ENCODE results near the gene PMAIP1.
A peak's percentile ranks its signal among the peaks of the same experiment; 100 is the strongest.
"Not testable (repeated sequence)": the region's sequence is repeated elsewhere in the genome, so short reads cannot be mapped to it uniquely, and the experiment has no call there.

PMAIP1 gene

DNA sequence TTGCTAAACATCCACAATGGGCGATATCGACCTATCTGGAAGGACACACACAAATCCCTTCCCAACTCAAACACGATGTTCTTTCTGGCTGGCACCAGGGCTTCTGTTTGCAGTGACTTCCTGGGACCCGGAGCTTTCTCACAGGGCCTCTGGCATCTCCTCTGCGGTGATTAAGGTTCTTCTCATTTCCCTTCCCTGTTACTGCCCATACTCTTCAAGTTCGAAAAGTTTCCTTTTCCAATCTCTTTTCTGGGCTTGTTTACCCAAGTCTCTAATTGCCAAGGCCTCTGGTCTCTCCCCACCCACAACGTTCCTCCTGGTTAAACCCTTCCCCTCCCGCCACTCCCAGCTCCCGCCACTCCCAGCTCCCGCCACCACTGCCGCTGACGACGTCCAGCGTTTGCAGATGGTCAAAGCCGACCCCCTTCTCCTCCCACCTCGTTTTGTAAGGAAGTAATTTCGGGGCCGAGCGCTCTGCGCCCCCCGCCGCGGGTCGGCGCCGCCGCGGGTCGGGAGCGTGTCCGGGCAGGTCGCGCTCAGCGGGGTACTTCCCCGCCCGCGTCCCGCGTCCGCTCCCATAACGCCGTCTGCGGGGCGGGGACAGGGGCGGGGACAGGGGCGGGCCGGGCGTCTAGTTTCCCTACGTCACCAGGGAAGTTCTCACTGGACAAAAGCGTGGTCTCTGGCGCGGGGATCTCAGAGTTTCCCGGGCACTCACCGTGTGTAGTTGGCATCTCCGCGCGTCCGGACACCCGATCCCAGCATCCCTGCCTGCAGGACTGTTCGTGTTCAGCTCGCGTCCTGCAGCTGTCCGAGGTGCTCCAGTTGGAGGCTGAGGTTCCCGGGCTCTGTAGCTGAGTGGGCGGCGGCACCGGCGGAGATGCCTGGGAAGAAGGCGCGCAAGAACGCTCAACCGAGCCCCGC, at the start of gene PMAIP1:
Gene PMAIP1, plus strand, starts transcription at position 699 of the 924 bp plus-strand sequence. Its CDS starts 182 bp downstream, at position 881.
- DNase-seq = peak; percentile 87

- no peak for DNase-seq
These were observed 47.9 kb upstream of the PMAIP1 start for GRCh38 chr18:59851784-59852399.

DNA sequence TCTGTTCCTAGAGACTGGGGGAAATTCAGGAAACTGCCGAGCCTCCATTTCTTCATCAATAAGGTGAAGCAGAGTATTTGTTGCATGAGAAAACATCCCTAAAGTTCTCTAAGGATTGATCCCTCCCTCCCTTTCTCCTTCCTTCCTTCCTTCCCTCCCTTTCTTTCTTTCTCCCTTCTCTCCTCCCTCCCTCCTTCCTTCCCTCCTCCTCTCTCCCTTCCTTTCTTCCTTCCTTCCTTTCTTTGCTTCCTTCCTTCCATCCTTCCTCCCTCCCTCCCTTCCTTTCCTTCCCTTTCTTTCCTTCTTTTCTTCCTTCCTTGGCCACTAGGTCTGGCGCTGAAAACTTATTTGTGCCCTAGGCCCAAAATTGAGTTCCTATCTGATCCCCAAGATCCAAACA, 47.2 kb upstream of the PMAIP1 start:
- DNase-seq = no peak

GRCh38 chr18:59853380-59853779, 46.4 kb upstream of the PMAIP1 start:
- DNase-seq = peak; percentile 27

- not testable (repeated sequence) for DNase-seq
These were observed 45.8 kb upstream of the PMAIP1 start for GRCh38 chr18:59853988-59854387.

GRCh38 chr18:59861009-59861408, 38.8 kb upstream of the PMAIP1 start:
- DNase-seq = no peak

DNA sequence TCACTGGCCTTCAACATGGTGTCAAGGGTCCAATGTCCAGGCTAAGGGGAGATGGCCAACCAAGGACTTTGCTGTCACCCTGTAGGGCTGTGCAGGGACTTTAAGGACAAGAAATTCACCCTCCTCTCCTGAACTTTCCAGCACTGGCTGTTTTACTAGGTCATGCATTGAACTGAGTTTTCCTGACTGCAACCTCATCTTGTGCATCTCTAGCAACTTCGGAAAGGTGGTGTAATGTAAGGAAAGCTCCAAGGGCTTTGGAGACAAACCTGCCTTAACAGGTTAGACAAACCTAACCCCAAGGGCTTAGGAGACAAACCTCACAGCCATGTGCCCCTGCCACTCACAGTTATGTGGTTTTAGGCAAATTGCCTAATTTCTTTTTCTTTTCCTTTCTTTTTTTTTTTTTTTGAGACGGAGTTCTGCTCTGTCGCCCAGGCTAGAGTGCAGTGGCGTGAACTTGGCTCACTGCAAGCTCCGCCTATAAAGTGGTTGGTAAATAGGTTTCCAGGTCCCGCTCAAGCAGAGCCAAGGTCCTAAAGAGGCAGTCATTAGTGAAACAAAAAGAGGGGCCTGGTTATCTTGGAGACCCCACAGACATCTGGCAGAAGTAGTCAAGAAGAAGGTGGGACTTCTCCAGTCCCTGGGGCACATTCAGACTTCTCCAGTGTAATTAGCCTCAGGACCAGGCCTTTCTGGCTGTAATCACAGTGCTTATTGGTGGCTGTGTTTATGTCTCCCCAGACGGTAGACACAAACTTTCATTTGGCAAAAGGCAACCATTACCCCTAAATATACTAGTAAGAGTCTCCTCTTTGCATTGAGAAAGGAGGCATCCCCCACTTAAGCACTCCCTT, 37.6 kb upstream of the PMAIP1 start:
- DNase-seq = no peak

DNA sequence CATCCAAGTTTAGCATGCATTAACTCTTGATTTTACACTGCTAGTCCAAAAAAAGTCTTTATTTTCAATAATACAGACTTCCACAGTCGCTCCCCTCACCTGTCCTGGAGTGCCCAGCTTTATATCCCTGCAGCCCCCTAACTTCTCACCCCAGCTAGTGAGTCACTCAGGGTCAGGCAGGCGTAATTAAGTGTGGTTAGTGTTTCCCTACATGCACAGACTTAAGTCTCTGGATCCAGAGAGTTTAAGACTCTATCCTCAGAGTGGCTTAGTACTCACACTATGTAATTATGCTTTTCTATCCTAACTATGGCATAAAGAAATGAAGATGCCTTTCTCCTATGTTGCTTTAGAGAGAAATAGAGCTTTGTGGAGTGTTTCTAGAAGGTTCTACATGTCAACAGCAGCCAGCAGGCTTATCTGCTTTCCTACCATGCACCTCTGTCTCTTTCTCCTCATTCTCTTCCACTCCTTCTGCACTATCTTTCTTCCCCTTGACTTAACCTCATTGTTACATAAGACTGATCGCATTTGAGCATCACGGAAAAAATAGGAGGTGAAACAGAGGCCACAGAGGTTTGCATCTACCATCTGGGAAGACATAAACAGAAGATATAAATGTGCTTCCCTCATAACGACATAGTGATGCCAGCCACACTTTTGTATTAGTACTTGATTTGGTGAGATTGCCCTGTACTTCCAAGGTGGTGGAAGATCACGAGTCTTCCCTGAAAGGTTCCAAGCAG, 34.4 kb upstream of the PMAIP1 start:
- no peak for DNase-seq

DNA sequence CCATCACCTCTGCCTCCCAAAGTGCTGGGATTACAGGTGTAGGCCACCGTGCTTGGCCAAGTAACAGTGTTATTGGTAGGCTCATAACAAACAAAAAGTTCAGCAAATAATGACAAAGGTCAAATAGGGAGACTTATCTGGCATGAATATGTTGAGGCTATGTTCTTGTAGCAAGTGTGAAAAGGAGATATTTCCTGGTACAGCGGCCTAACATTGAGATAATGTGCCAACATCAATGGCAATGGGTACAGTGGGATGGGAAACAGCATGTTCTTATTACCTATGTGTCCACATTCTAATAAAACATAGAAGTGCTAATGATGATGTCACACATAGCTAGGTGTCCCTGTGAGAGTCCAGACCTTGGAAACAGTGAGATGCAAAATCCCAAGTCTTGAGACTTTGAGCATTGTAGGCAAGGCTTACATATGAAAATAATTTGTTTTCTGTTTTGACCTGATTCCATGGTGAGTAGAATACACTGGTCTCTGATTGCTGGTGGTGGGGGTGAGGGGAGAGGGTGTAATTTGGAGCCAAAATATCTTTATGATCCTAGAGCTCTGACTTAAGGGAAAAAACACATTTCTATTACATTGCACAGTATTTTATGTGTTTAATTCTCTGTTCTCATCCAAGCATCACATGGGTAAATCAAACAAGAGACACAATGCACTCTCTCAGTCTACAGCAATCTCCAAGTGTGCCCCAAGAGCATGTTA, 33.1 kb upstream of the PMAIP1 start:
- no peak for DNase-seq

GRCh38 chr18:59867337-59868104, 32.3 kb upstream of the PMAIP1 start:
- no peak for DNase-seq

- no peak for DNase-seq
These were observed 29.1 kb upstream of the PMAIP1 start for GRCh38 chr18:59870623-59871130.

GRCh38 chr18:59871711-59872362, 28.0 kb upstream of the PMAIP1 start:
- no peak for DNase-seq

- DNase-seq = no peak
These were observed 26.2 kb upstream of the PMAIP1 start for GRCh38 chr18:59873641-59874040.

DNA sequence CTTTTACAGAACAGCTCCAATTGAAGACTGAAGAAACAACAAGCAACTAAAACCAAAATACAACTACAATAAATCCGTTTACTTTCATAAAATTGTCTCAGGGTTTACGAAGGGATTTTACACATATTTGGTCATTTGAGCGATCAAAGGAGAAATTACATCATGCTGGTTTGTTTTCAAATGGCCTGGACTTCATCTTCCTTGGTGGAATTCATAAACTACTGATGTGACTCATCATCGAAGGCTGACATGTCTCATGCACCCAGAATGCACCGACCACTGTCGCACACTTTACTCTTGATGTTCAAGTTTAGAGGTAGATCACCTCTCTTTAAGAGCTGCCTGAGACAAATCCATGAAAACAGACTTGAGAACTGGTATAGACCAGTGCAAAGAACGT, 25.6 kb upstream of the PMAIP1 start:
- DNase-seq = no peak

- DNase-seq = no peak
These were observed 23.5 kb upstream of the PMAIP1 start for GRCh38 chr18:59876310-59876626.

- DNase-seq = no peak
These were observed 22.4 kb upstream of the PMAIP1 start for GRCh38 chr18:59877361-59877760.

DNA sequence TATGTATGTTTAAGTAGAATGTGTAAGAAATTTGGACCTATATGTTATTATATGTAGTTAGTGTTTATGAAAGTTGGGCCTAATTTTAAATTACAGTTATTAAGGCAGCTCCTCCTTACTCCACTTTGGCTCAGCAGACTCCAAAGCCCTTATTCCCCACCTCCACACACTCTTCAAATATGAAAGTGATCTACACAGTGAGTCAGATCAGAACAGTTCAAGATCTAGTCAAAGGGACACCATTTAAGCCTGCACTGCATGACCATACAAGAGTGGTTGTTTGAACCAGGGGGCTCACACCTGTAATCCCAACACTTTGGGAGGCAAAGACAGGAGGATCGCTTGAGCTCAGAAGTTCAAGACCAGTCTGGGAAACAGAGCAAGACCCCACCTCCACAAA, 21.2 kb upstream of the PMAIP1 start:
- DNase-seq = no peak

GRCh38 chr18:59881728-59882656, 17.8 kb upstream of the PMAIP1 start:
- DNase-seq = no peak

GRCh38 chr18:59884351-59884750, 15.4 kb upstream of the PMAIP1 start:
- DNase-seq = no peak

Data from NCI-H1436 (cell line).